Sigmoid colon (tissue), 7 donors: ENCODE results near the gene VPS37B. TPM values are rescaled to one million over a fixed set of nuclear protein-coding genes. Genes with fewer than 3 reads are reported as not detected.

ENCODE experiments used
- DNase-seq: peaks from one replicate; pipeline ENCODE4 v3.0.0-alpha.2; 2019
- H3K27ac ChIP-seq, 4 donors: fragments of 200-600 bp; sonication (generic); one replicate each; pipeline ENCODE4 v1.5.1; 2016 to 2019; ENCODE audit warnings: mild to moderate bottlenecking in 1 of 4
- H3K27me3 ChIP-seq, 3 donors: fragments of 200-600 bp; sonication (generic); one replicate each; pipeline ENCODE4 v1.5.1; 2019; ENCODE audit warnings: mild to moderate bottlenecking in 1 of 3
- H3K36me3 ChIP-seq, 4 donors: fragments of 200-600 bp; sonication (generic); one replicate each; pipeline ENCODE4 v1.5.1; 2016 to 2019
- H3K4me1 ChIP-seq, 4 donors: fragments of 200-600 bp; sonication (generic); one replicate each; pipeline ENCODE4 v1.5.1; 2017 to 2019
- H3K4me3 ChIP-seq, 4 donors: fragments of 200-600 bp; sonication (generic); one replicate each; pipeline ENCODE4 v1.5.1; 2017 to 2019; ENCODE audit warnings: mild to moderate bottlenecking in 2 of 4, moderate library complexity in 1 of 4
- H3K9me3 ChIP-seq, 4 donors: fragments of 200-600 bp in 3 of 4; sonication (generic) in 3 of 4; one replicate each; pipeline versions ENCODE4 v1.5.1 to v1.6.1; 2013 to 2019
- CTCF ChIP-seq, 4 experiments: fragments of 450-650 bp in 3 of 4; fragments of 200-600 bp in 1 of 4; IDR thresholded peaks; one replicate each; pipeline ENCODE4 v1.5.1; 2016 to 2019; ENCODE audit warnings: antibody characterized with exemption in 4 of 4, mild to moderate bottlenecking in 3 of 4, moderate library complexity in 2 of 4
- EP300 ChIP-seq, 4 donors: sonication (generic); formaldehyde crosslinking; IDR thresholded peaks; one replicate each; pipeline ENCODE4 v1.6.1; 2017; ENCODE audit warnings: antibody characterized with exemption in 4 of 4
- POLR2A ChIP-seq, 2 donors: fragments of 450-650 bp; IDR thresholded peaks; one replicate each; pipeline ENCODE4 v1.6.1; 2016; ENCODE audit warnings: antibody characterized with exemption in 2 of 2, mild to moderate bottlenecking in 2 of 2, moderate library complexity in 2 of 2
- POLR2AphosphoS5 ChIP-seq, 4 donors: sonication (generic); formaldehyde crosslinking; IDR thresholded peaks; one replicate each; pipeline ENCODE4 v1.6.1; 2017; ENCODE audit warnings: antibody characterized with exemption in 4 of 4
- WGBS, 2 donors: extraction: QIAGEN DNeasy Blood & Tissue Kit; methylation state at CpG; one replicate each; pipeline ENCODE4 v1.1.7; 2013; 5-methylcytosine and 5-hydroxymethylcytosine counted together
- intact Hi-C: fragments of 100-400 bp; cut with DNase I; formaldehyde crosslinking; loops from one replicate; pipeline ENCODE4 v1.15.1; 2023
- polyA plus RNA-seq, 3 donors: library from polyadenylated mRNA; stranded (reverse); fragments of 200-250 nt; gene quantifications; one replicate each; pipeline ENCODE4 v1.2.3, GENCODE V29; 2013
- total RNA-seq, 4 donors: library from RNA; depleted of rRNA; stranded (reverse); fragments of >200 nt; gene quantifications; one replicate each; pipeline ENCODE4 v1.1.0, GENCODE V29; 2016
- donor health status: healthy with polysubstance abuse.
- donor health status: Bipolar disorder and iron deficiency.
- donor health status: healthy.

The VPS37B gene
- total and polyA plus RNA-seq, 7 donors = 8.6 to 64.7 (median 17.2) TPM

DNA sequence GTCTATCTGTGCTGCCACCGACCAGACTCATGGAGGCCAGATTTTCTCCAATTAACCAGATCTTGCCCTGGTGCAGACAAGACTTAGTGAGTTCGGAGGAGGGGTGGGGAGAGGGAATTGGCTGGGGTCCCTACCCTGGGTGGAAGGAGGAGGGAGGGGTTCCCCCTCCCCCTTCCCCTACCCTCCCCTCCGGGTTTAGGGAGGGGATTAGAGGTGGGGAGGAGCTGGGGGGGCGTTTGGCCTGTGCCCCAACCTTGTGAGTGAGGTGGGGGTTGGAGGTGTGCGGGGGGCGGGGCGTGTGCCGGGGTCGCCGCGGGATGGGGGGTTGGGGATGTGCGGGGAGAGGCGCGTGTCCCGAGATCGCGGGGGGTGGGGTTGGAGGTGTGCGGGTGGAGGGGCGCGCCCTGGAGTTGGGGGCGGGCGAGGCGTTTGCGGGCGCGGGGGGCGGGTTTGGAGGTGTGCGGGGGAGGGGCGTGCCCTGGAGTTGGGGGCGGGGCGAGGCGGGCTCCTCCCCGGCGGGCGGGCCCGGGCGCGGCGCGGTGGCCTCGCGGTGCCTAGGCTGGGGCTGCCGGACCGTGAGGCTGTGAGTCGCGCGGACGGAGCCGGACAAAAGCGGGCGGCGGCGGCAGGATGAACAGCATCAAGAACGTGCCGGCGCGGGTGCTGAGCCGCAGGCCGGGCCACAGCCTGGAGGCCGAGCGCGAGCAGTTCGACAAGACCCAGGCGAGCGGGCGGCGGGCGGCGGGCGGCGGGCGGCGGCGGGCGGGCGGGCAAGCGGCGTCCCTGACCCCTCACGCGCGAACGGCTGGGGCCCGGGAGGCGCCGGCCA is 60.8 kb downstream of the VPS37B start, which contains the start of gene HIP1R:
HIP1R (plus strand) TSS at position 537 of the 829 bp plus-strand sequence; CDS start at position 631, 94 bp downstream.
- H3K4me3 ChIP-seq = peak within 1 kb of the TSS; percentile 38 to 74 (median 73)
- WGBS, 2 donors = 1% methylated on average over 85 of the region's 85 CpGs
- peaks cover 0 to 18% (median 11%) of the 10 kb centered on the region in 4 donors for H3K4me1 ChIP-seq
- peak; percentile 69 for DNase-seq
- intact Hi-C loops = no loop called here
- no peaks in the 10 kb centered on the region for H3K27me3 ChIP-seq
- H3K9me3 ChIP-seq = no peaks in the 10 kb centered on the region
- peak within 1 kb of the TSS; percentile 53 to 72 (median 65) for H3K27ac ChIP-seq
- TF ChIP-seq POLR2AphosphoS5 (IDR thresholded peaks at IDR 0.05) = no peak
- TF ChIP-seq POLR2A (IDR thresholded peaks at IDR 0.05) = no peak
- TF ChIP-seq CTCF (IDR thresholded peaks at IDR 0.05) = no peak
- TF ChIP-seq EP300 (IDR thresholded peaks at IDR 0.05) = no peak
- H3K36me3 ChIP-seq = no peaks in the 10 kb centered on the region

- no peak for TF ChIP-seq POLR2A (IDR thresholded peaks at IDR 0.05)
- no peak for TF ChIP-seq EP300 (IDR thresholded peaks at IDR 0.05)
- peak in 1 of 4 donors; percentile 16 for TF ChIP-seq POLR2AphosphoS5 (IDR thresholded peaks at IDR 0.05)
- peak in 1 of 4 experiments; percentile 40 for TF ChIP-seq CTCF (IDR thresholded peaks at IDR 0.05)
- Histone ChIP-seq H3K4me3 (peak overlapping the region; percentile 27 to 74 (median 73)), H3K36me3 (no peaks in the 10 kb centered on the region), H3K4me1 (peaks cover 0 to 18% (median 11%) of the 10 kb centered on the region in 4 donors), H3K9me3 (no peaks in the 10 kb centered on the region), H3K27me3 (no peaks in the 10 kb centered on the region), H3K27ac (peak overlapping the region; percentile 24 to 72 (median 40))
- no peak for DNase-seq
- WGBS, 2 donors = 14 to 17% methylated on average over 21 of the region's 21 CpGs
- intact Hi-C loops = no loop called here
These were observed 61.6 kb downstream of the VPS37B start for GRCh38 chr12:122834104-122834920.

GRCh38 chr12:122830517-122831214 is 65.3 kb downstream of the VPS37B start:
- no peak overlapping the region for H3K27ac ChIP-seq
- H3K27me3 ChIP-seq = no peaks in the 10 kb centered on the region
- H3K9me3 ChIP-seq = no peaks in the 10 kb centered on the region
- H3K4me3 ChIP-seq = no peak overlapping the region
- no peak for TF ChIP-seq POLR2A (IDR thresholded peaks at IDR 0.05)
- TF ChIP-seq POLR2AphosphoS5 (IDR thresholded peaks at IDR 0.05) = no peak
- no peak for TF ChIP-seq CTCF (IDR thresholded peaks at IDR 0.05)
- TF ChIP-seq EP300 (IDR thresholded peaks at IDR 0.05) = no peak
- intact Hi-C loops = no loop called here
- H3K36me3 ChIP-seq = no peaks in the 10 kb centered on the region
- peaks cover 0 to 9% (median 6%) of the 10 kb centered on the region in 4 donors for H3K4me1 ChIP-seq
- DNase-seq = peak; percentile 53
- WGBS, 2 donors = 41 to 65% methylated on average over 7 of the region's 7 CpGs

- H3K4me3 ChIP-seq = no peak overlapping the region
- WGBS, 2 donors = 14 to 48% methylated on average over 5 of the region's 5 CpGs
- no peak overlapping the region for H3K27ac ChIP-seq
- H3K36me3 ChIP-seq = no peaks in the 10 kb centered on the region
- no peak for DNase-seq
- intact Hi-C loops = no loop called here
- H3K27me3 ChIP-seq = no peaks in the 10 kb centered on the region
- H3K9me3 ChIP-seq = no peaks in the 10 kb centered on the region
- no peak for TF ChIP-seq POLR2A (IDR thresholded peaks at IDR 0.05)
- no peak for TF ChIP-seq POLR2AphosphoS5 (IDR thresholded peaks at IDR 0.05)
- TF ChIP-seq EP300 (IDR thresholded peaks at IDR 0.05) = no peak
- no peak for TF ChIP-seq CTCF (IDR thresholded peaks at IDR 0.05)
- H3K4me1 ChIP-seq = no peaks in the 10 kb centered on the region
These were observed 68.7 kb downstream of the VPS37B start for GRCh38 chr12:122827258-122827657.
